Ovary (tissue), 9 donors: ENCODE data around the gene ACVR1B. TPM values are rescaled to one million over a fixed set of nuclear protein-coding genes. Genes with fewer than 3 reads are reported as not detected.

Source experiments
- DNase-seq, 5 donors: peaks; one replicate each; pipeline ENCODE4 v3.0.0-alpha.2; 2019 to 2020
- H3K27ac ChIP-seq, 2 donors: fragments of 200-600 bp; one replicate each; pipeline versions ENCODE4 v1.5.1 to v1.8.0; 2019 to 2022
- H3K27me3 ChIP-seq: fragments of 200-600 bp; one replicate; pipeline ENCODE4 v1.8.0; 2022
- H3K36me3 ChIP-seq: fragments of 200-600 bp; sonication (generic); one replicate; pipeline ENCODE4 v1.5.1; 2019
- H3K4me1 ChIP-seq: one replicate; pipeline ENCODE4 v1.8.1; 2013; ENCODE audit warnings: mild to moderate bottlenecking, moderate library complexity; ENCODE audit not compliant: insufficient read depth
- H3K4me3 ChIP-seq: fragments of 200-600 bp; sonication (generic); one replicate; pipeline ENCODE4 v1.5.1; 2017
- H3K9me3 ChIP-seq, 2 donors: fragments of 200-600 bp in 1 of 2; sonication (generic) in 1 of 2; one replicate each; pipeline versions ENCODE4 v1.5.1 to v1.8.1; 2013 to 2019; ENCODE audit warnings: mild to moderate bottlenecking in 1 of 2, moderate library complexity in 1 of 2
- CTCF ChIP-seq, 3 donors: fragments of 450-650 bp in 2 of 3; fragments of 200-600 bp in 1 of 3; IDR thresholded peaks; one replicate each; pipeline versions ENCODE4 v1.5.1 to v1.8.0; 2016 to 2022; ENCODE audit warnings: antibody characterized with exemption in 3 of 3, mild to moderate bottlenecking in 1 of 3
- EP300 ChIP-seq: sonication (generic); formaldehyde crosslinking; IDR thresholded peaks from one replicate; pipeline ENCODE4 v1.6.1; 2017; ENCODE audit warnings: antibody characterized with exemption
- POLR2A ChIP-seq: fragments of 450-650 bp; IDR thresholded peaks from one replicate; pipeline ENCODE4 v1.6.1; 2017; ENCODE audit warnings: antibody characterized with exemption, mild to moderate bottlenecking, moderate library complexity
- WGBS, 3 donors: extraction: QIAGEN DNeasy Blood & Tissue Kit in 1 of 3; methylation state at CpG; one replicate each; pipeline versions ENCODE4 v1.1.5 to v1.1.7; 2013 to 2017; 5-methylcytosine and 5-hydroxymethylcytosine counted together
- intact Hi-C, 4 donors: fragments of 100-400 bp; cut with DNase I; formaldehyde crosslinking; loops; one replicate each; pipeline versions ENCODE4 v1.11.0 to v1.15.1; 2022 to 2023
- polyA plus RNA-seq, 2 donors: library from polyadenylated mRNA; stranded (reverse); fragments of 200-250 nt in 1 of 2; fragments of 350-450 nt in 1 of 2; fragmentation: Illumina TruSeq in 1 of 2; extraction: RNeasy Lipid Tissue Mini Kit (QIAGEN cat#74804) in 1 of 2; gene quantifications; one replicate each; pipeline ENCODE4 v1.2.3, GENCODE V29; 2013 to 2014
- total RNA-seq, 7 donors: library from RNA; depleted of rRNA in 2 of 7; stranded (reverse); fragments of >200 nt in 2 of 7; fragmentation: NEBNext Ultra II Directional in 3 of 7; extraction: Animal tissue kit (Norgen Biotek cat#: 25700) in 3 of 7; gene quantifications; one replicate each; pipeline versions ENCODE4 v1.1.0 to v1.2.4, GENCODE V29; 2016 to 2023
- donor health status: DM: no; HTN: no; CAD: no; lungs with moderate emphysema.
- donor health status: DM: no; HTN: no; CAD: no.
- donor health status: Bipolar disorder and iron deficiency.
- donor health status: DM: yes; HTN: yes; CAD: no.
- donor health status: DM: no; HTN: no; CAD: no.
- donor health status: DM: yes; HTN: yes; CAD: no.

ACVR1B gene
- total and polyA plus RNA-seq, 9 donors: 6.9 to 27.3 (median 19.1) TPM

DNA sequence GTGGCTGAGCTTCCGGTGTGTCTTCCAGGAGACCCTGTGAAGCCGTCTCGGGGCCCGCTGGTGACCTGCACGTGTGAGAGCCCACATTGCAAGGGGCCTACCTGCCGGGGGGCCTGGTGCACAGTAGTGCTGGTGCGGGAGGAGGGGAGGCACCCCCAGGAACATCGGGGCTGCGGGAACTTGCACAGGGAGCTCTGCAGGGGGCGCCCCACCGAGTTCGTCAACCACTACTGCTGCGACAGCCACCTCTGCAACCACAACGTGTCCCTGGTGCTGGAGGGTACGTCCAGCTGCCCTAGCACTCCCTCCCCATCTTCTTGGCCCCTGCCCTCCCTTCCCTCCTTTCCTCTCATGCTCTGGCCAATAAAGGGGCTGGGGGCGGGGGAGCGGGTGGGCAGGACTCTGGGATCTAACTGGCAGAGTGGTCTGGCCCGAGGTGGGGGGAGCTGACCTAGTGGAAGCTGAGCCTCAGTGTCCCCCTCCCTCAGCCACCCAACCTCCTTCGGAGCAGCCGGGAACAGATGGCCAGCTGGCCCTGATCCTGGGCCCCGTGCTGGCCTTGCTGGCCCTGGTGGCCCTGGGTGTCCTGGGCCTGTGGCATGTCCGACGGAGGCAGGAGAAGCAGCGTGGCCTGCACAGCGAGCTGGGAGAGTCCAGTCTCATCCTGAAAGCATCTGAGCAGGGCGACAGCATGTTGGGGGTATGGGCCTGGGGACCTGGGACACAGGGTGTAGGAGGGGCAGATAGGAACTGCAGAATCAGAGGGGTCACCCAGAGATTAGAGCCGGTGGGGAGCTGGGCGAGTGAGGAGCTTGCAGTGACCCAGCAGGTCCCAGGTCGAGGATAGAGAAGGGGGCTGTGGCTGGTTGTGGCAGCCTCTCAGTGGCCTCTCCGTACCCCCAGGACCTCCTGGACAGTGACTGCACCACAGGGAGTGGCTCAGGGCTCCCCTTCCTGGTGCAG, 38.1 kb upstream of the ACVR1B start:
- Histone ChIP-seq H3K9me3 (no peaks in the 10 kb centered on the region), H3K4me3 (no peak overlapping the region), H3K36me3 (no peaks in the 10 kb centered on the region), H3K4me1 (peaks cover 6% of the 10 kb centered on the region), H3K27me3 (no peaks in the 10 kb centered on the region), H3K27ac (no peak overlapping the region)
- peak in 1 of 5 donors; percentile 24 for DNase-seq
- intact Hi-C loops: no loop called here
- WGBS, 3 donors: 73% methylated on average over 29 to 30 of the region's 30 CpGs
- no peak for TF ChIP-seq POLR2A
- TF ChIP-seq EP300: no peak
- TF ChIP-seq CTCF (IDR thresholded peaks at IDR 0.05): no peak

DNA sequence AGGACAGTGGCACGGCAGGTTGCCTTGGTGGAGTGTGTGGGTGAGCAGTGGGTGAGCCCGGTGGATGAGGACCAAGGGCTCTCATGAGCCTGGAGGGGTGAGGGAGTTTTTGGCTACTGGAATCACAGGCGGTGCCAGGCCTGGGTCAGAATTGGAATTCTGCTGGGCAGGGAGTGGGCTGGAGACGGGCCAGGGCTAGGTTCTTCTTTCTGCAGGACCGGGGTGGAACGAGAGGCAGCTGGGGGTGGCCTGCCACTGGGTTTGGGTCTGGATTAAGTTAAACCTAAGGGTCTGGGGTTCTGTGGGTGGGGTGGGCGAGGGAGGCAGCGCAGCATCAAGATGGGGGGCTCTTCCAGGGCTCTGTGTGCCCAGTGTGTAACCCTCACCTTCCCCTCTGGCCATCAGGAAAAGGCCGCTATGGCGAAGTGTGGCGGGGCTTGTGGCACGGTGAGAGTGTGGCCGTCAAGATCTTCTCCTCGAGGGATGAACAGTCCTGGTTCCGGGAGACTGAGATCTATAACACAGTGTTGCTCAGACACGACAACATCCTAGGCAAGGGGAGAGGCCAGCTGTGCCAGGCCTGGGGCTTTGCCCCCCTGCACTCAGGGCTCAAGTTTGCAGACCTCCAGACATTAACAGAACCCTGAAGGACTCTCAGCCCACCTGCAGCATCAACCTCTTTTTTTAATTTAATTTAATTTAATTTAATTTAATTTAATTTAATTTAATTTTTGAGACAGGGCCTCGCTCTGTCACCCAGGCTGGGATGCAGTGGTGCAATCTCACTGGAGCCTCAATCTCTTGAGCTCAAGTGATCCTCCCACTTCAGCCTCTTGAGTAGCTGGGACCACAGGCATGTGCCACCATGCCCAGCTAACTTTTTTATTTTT, 37.2 kb upstream of the ACVR1B start:
- no peaks in the 10 kb centered on the region for H3K27me3 ChIP-seq
- TF ChIP-seq CTCF (IDR thresholded peaks at IDR 0.05) (no peak), EP300 (no peak), POLR2A (no peak)
- intact Hi-C loops: no loop called here
- 82 to 86% (median 83%) methylated on average over 17 of the region's 17 CpGs for WGBS, 3 donors
- H3K9me3 ChIP-seq: no peaks in the 10 kb centered on the region
- no peaks in the 10 kb centered on the region for H3K36me3 ChIP-seq
- no peak for DNase-seq
- no peak overlapping the region for H3K27ac ChIP-seq
- peaks cover 6% of the 10 kb centered on the region for H3K4me1 ChIP-seq
- no peak overlapping the region for H3K4me3 ChIP-seq

DNA sequence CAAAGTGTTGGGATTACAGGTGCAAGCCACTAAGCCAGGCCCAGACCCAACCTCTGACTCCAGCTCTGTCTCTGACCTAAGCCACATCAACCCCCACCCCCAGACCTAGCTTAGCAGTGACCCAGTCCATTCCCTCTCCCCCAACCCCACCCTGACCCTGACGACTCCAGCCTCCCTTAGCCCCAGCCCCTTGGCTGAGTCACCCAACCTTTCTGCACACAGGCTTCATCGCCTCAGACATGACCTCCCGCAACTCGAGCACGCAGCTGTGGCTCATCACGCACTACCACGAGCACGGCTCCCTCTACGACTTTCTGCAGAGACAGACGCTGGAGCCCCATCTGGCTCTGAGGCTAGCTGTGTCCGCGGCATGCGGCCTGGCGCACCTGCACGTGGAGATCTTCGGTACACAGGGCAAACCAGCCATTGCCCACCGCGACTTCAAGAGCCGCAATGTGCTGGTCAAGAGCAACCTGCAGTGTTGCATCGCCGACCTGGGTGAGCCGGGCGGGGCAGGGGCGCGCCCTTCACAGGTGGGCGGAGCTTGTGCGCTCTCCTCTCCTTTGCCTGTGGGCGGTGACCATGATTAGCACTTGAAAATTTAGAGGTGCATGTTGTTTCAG, 36.4 kb upstream of the ACVR1B start:
- intact Hi-C loops: no loop called here
- WGBS, 3 donors: 81 to 88% (median 88%) methylated on average over 28 of the region's 28 CpGs
- Histone ChIP-seq H3K27me3 (no peaks in the 10 kb centered on the region), H3K4me1 (peaks cover 6% of the 10 kb centered on the region), H3K27ac (no peak overlapping the region), H3K9me3 (no peaks in the 10 kb centered on the region), H3K36me3 (no peaks in the 10 kb centered on the region), H3K4me3 (no peak overlapping the region)
- no peak for DNase-seq
- no peak for TF ChIP-seq CTCF (IDR thresholded peaks at IDR 0.05)
- TF ChIP-seq POLR2A: no peak
- no peak for TF ChIP-seq EP300

DNA sequence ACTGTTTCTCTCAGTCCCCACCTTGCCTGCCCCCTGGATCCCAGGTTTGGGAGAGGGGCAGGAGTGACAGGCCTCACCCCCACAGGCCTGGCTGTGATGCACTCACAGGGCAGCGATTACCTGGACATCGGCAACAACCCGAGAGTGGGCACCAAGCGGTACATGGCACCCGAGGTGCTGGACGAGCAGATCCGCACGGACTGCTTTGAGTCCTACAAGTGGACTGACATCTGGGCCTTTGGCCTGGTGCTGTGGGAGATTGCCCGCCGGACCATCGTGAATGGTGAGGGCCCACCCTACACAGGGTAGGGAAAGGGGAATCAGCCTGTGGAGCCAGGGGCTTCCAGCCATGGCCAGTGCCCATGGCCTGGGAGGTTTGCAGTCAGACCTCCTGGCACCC, 35.5 kb upstream of the ACVR1B start:
- no peak overlapping the region for H3K27ac ChIP-seq
- H3K4me3 ChIP-seq: no peak overlapping the region
- 96 to 98% (median 96%) methylated on average over 11 of the region's 11 CpGs for WGBS, 3 donors
- intact Hi-C loops: no loop called here
- H3K27me3 ChIP-seq: no peaks in the 10 kb centered on the region
- H3K36me3 ChIP-seq: no peaks in the 10 kb centered on the region
- no peak for DNase-seq
- TF ChIP-seq CTCF (IDR thresholded peaks at IDR 0.05): no peak
- H3K4me1 ChIP-seq: peaks cover 6% of the 10 kb centered on the region
- H3K9me3 ChIP-seq: no peaks in the 10 kb centered on the region
